ENCODE results near the gene TBX2. TPM values are rescaled to one million over a fixed set of nuclear protein-coding genes. Genes with fewer than 3 reads are reported as not detected.

The TBX2 gene
- total and polyA plus RNA-seq, 12 donors, result 4.6 to 31.1 (median 11.8) TPM

- H3K27me3 ChIP-seq, result peaks cover 15 to 100% (median 72%) of the 10 kb centered on the region in 7 donors
- WGBS, 2 donors, result 57 to 69% methylated on average over 8 of the region's 8 CpGs
- H3K4me1 ChIP-seq, result peaks cover 8 to 70% (median 57%) of the 10 kb centered on the region in 9 donors
- ATAC-seq, result no peak
- DNase-seq, result no peak
- peaks cover 0 to 19% (median 0%) of the 10 kb centered on the region in 9 donors for H3K36me3 ChIP-seq
- H3K9me3 ChIP-seq, result no peaks in the 10 kb centered on the region
- peak overlapping the region in 7 of 10 donors; percentile 46 to 81 (median 70) for H3K4me3 ChIP-seq
- H3K27ac ChIP-seq, result peak overlapping the region in 8 of 10 donors; percentile 5 to 88 (median 66)
- no peak for TF ChIP-seq CTCF (IDR thresholded peaks at IDR 0.05)
- intact Hi-C loops (cut with DNase I), result loop anchor here in 4 of 10 donors (5.0 to 10.0 kb wide), 4 partner anchors 150 to 692 kb away; no protein-coding TSS in a partner anchor
Measured at GRCh38 chr17:61406971-61407911, 7.6 kb downstream of the TBX2 start.

- H3K27ac ChIP-seq, result peak overlapping the region in 8 of 10 donors; percentile 50 to 88 (median 66)
- WGBS, 2 donors, result 60 to 63% methylated on average over 41 of the region's 41 CpGs
- H3K36me3 ChIP-seq, result peaks cover 0 to 19% (median 0%) of the 10 kb centered on the region in 9 donors
- ATAC-seq (no peak), DNase-seq (no peak)
- peaks cover 8 to 74% (median 61%) of the 10 kb centered on the region in 9 donors for H3K4me1 ChIP-seq
- TF ChIP-seq CTCF (IDR thresholded peaks at IDR 0.05), result no peak
- intact Hi-C loops (cut with DNase I), result loop anchor here in 4 of 10 donors (5.0 to 10.0 kb wide), 4 partner anchors 151 to 694 kb away; no protein-coding TSS in a partner anchor
- peak overlapping the region in 8 of 10 donors; percentile 43 to 81 (median 68) for H3K4me3 ChIP-seq
- no peaks in the 10 kb centered on the region for H3K9me3 ChIP-seq
- peaks cover 13 to 100% (median 60%) of the 10 kb centered on the region in 7 donors for H3K27me3 ChIP-seq
Measured at GRCh38 chr17:61408151-61409041, 8.8 kb downstream of the TBX2 start.

GRCh38 chr17:61409301-61410112, 9.9 kb downstream of the TBX2 start:
- Histone ChIP-seq H3K36me3 (peaks cover 0 to 13% (median 0%) of the 10 kb centered on the region in 9 donors), H3K4me1 (peaks cover 11 to 76% (median 61%) of the 10 kb centered on the region in 9 donors), H3K4me3 (peak overlapping the region; percentile 7 to 81 (median 62)), H3K27ac (peak overlapping the region in 8 of 10 donors; percentile 53 to 90 (median 86)), H3K9me3 (no peaks in the 10 kb centered on the region), H3K27me3 (peaks cover 12 to 92% (median 49%) of the 10 kb centered on the region in 7 donors)
- DNase-seq (peak; percentile 59 to 74), ATAC-seq (peak in 7 of 8 donors; percentile 30 to 40 (median 35))
- peak; percentile 23 to 65 (median 42) for TF ChIP-seq CTCF (IDR thresholded peaks at IDR 0.05)
- WGBS, 2 donors, result 1% methylated on average over 73 of the region's 73 CpGs
- intact Hi-C loops (cut with DNase I), result loop anchor here in 8 of 10 donors (2.0 to 10.0 kb wide), 10 partner anchors 143 to 695 kb away; partner anchors contain the start of gene MED13 (in 2 of the 8)
